Left lobe of liver (tissue), 2 donors: ENCODE results near the gene ENTPD5. TPM values are rescaled to one million over a fixed set of nuclear protein-coding genes. Genes with fewer than 3 reads are reported as not detected.

Experiments used
- ATAC-seq: fragments of 200-7000 bp; cut with Tn5 transposase; one replicate; pipeline ENCODE4 v1.9.1; 2020; ENCODE audit warnings: mild to moderate bottlenecking, moderate library complexity
- DNase-seq: peaks from one replicate; pipeline ENCODE4 v3.0.0-alpha.2; 2020; ENCODE audit warnings: low spot score
- total RNA-seq: library from RNA; stranded (reverse); gene quantifications from one replicate; pipeline ENCODE4 v1.2.1, GENCODE V29; 2021
- donor health status: DM: no; HTN: no; CAD: no; lungs with moderate emphysema.
- donor health status: DM: no; HTN: yes; CAD: no.

ENTPD5 gene, protein sequence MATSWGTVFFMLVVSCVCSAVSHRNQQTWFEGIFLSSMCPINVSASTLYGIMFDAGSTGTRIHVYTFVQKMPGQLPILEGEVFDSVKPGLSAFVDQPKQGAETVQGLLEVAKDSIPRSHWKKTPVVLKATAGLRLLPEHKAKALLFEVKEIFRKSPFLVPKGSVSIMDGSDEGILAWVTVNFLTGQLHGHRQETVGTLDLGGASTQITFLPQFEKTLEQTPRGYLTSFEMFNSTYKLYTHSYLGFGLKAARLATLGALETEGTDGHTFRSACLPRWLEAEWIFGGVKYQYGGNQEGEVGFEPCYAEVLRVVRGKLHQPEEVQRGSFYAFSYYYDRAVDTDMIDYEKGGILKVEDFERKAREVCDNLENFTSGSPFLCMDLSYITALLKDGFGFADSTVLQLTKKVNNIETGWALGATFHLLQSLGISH
- 173 TPM for total RNA-seq

DNA sequence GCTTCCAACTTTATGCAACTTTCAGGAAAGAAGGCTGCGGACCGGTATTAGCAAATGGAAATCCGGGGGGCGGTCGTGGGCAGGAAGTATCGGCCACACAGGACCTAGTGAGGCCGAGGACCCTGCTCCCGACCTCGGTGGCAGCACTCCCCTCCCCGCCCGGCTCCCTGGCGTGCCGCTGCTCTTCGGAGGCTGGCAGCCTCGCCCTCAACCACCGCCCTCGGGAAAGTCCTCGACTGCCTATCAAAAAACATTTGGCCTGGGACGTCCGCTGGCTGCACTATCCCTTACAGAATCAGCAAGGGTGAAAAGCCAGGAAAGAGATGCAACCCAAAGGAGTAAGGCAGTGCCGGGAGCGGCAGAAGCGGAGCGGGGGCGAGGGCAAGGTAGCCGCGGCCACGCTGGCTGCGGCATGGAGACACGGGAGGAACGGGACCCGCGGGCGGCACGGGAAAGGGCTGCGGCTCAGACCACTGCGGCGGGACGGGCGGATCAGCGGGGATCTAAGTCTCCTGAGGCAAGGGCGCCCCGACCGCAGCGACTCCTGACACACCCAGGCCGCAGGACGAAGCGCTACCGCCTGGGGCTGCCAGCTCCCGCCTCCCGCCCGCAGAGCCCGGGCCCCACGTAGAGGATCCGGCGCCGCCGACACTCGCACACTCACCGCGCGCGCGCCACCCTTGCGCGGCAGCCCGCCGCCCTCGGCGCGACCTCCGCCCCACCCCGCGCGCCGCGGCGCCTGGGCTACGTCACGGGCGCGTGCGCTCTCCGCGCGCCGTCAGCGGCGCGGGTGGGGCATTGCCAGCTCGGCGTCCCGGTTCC, at the start of gene ENTPD5, which contains the start of gene BBOF1:
Gene ENTPD5, minus strand, starts transcription at position 703 of the 822 bp plus-strand sequence. CDS start 31,186 bp downstream, outside the sequence.
Gene BBOF1, plus strand, starts transcription at position 764 of the 822 bp plus-strand sequence. CDS start 130 bp downstream, outside the sequence.
- ATAC-seq (peak; percentile 94), DNase-seq (peak; percentile 91)

DNA sequence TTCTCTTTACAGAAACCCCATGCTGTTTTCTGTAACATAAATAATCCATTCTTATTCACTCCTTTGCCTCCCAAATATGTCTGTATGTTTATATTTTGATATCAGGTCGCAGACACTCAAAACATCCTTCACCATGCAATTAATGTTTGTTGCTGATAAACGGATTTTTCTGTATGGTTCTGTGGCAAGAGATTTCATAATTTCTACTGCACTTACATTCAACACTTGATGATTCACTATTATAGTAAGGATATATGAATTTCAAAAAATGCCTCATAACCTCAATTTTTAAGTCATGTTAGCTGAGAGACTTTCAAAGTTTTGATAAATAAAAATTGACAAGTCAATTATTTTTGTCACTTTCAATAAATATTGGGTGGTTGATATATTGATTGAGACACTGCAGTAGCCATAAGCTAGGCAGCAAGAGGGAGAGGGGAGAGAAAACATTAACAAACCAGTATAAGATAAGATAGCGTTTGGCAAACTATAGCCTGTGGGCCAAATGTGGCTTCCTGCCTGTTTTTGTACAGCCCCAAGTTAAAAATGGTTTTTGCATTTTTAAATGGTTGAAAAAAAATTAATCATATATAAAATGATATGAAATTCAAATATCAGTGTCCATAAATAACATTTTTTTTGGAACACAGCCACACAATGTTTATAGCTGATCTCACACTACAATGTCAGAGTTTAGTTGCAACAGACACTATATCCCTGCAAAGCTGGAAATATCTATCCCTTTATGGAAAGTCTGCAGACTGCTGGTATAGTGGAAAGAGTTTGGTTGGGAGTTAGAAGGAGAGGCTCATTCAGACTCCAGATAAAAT, 46.9 kb upstream of the ENTPD5 start:
- no peak for DNase-seq
- ATAC-seq = no peak

DNA sequence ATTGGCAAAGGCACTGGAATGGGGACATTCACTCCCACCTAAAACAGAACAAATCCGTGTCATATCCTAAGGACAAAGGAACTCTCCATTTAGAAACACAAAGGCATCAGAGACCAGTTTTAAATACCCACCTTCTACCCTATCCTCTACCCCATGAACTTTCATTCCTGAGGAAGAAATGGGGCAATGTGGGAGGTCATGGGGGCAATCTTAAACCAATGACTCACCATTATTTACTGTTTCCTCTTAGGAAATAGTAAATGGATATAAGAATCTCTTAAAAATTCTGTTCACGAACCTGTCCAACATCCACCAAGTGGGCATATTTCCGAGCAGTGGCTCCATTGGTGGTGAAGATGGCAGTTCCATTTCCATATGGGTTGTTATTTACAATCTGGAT, 45.8 kb upstream of the ENTPD5 start:
- DNase-seq (no peak), ATAC-seq (no peak)

DNA sequence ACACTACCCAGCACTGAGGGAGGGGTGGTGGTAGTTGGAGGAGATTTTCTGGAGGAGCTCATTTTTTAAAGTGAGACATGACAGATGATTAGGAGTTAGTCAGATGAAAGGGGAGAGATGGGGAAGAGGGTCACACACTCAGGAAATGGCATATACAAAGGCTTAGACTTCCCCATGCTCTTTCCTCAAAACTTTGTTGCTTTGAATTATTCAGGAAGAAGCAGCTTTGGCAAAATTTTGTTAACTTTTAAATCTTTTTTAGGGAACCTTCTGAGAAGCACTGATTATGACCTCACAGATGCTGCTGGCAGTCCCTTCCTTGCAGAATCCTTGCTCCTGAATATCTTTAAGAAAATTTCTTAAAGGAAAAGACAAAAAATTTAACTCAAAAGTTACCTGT, 45.3 kb upstream of the ENTPD5 start:
- no peak for ATAC-seq

DNA sequence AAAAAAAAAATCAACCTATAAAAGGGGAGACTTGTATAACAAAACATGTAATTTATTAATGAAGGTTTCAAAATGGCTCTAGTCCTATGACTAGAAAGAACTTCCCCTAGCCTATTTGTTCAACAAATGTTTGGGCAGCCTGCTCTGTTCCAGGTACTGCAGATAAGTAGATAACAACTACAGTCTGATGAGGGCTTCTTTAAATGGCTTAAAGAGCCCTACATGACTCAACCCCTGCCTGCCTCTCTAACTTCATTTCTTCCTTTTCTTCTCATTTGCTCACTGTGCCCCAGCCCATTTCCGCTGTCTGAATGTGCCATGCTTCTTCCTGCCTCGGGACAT, 43.7 kb upstream of the ENTPD5 start:
- DNase-seq (no peak), ATAC-seq (peak; percentile 85)

More for the DNA sequence above, 45.3 kb upstream of the ENTPD5 start:
- DNase-seq = no peak

DNA sequence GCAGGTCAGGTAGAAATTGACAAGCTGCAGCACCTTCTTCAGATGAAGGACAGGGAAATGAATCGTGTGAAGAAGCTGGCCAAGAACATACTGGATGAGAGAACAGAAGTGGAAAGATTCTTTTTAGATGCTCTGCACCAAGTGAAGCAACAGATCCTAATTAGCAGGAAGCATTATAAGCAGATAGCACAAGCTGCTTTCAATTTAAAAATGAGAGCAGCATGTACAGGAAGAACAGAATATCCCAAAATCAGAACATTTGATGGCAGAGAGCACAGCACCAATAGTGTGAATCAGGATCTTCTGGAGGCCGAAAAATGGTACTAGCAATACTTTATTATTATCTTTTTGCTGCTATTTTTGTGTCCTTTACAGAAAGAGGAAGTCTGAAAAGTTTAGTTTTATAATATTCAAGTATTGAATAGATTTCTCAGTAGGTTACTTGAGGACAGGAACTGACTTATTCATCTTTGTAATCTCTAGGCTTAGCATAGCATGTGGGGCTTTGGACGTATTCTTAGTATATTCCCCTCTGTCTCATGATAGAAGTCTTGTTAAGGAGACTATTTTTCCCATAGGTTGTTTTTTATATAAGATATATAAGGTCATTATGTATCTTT, 30.9 kb upstream of the ENTPD5 start:
- DNase-seq (no peak), ATAC-seq (no peak)

DNA sequence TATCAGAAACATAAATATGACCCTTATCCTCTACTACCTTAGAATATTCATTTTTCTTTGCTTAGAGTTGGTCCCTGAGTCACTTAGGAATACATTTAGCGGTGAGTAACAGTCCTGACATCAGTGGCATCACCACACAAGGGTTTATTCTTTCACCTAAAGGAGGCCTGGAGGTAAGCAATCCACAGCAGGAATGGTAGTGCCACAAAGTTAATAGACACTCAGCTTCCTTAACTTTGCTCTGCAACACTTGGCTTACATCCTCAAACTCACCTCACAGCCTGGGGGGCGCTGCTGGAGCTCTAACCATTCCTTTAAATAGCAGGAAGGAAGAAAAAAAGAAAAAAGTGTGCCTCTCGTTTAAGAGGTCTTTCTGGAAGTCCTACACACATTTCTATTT, 29.2 kb upstream of the ENTPD5 start:
- DNase-seq = no peak
- ATAC-seq = no peak

DNA sequence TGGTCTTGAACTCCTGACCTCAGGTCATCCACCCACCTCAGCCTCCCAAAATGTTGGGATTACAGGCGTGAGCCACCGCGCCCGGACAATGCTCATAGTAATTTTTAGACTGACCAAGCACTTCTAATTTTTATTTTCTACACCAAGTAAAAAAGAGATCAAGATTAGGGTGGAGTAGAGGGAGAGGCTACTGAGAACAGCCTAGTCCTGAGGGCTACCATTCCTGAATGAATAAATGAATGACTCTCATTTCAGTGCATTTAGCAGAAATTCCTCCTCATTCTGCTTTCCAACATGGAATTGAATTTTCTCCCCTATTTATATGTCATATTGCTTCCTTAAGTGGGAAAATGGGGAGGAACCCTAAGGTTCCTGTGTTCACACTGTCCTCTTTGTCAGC, 26.4 kb upstream of the ENTPD5 start:
- ATAC-seq (no peak), DNase-seq (no peak)

DNA sequence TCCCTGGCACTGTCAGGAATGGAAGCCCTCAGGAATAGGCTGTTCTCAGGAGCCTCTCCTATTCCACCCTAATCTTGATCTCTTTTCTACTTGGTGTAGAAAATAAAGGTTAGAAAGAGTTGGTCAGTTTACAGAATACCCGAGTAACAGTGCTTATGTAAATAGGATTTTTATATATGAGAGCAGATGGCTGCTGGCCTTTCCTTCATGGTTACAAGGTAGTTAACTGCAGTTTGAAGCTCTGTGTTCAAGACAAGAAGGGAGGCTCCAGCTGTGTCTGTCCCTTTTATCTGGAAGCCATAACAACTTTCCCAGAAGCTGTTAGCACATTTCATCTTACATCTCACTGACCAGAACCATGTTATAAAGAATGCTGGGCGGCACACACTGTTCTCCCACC, 23.2 kb upstream of the ENTPD5 start:
- DNase-seq = no peak
- no peak for ATAC-seq

DNA sequence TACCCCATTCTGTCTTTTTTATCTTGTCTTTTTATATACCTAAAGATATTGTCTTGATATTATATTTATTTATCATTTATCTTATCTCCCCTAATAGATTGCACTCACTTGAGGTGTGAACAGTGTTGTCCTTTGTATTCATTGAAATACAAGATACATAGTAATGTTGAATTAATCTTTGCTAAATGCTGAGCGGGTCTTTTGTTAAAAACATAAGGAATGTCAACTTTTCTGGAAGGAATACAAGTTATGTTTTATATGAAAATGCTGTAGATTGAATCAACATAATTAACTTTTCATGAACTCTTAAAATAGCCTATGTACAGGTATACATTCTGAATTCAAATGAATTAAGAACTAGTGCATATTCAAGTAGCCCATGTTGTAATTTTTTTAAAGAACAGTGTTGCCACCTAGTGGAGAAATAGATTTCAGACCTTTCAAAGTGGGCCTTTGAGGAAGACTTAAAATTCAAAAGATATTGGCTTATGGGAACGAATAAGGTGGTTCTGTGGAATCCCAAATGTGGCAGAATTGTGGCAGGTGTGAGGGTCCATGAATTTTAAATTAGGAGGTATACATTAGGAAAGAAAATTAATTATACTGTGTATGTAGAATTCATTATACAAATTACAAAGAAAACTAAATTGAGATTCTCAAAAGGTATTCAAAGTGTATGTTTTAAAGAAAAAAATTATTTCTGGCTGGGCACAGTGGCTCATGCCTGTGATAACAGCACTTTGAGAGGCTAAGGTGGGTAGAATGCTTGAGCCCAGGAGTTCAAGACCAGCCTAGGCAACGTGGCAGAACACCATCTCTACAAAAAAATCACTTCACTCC, 19.2 kb upstream of the ENTPD5 start:
- DNase-seq (no peak), ATAC-seq (peak; percentile 88)

DNA sequence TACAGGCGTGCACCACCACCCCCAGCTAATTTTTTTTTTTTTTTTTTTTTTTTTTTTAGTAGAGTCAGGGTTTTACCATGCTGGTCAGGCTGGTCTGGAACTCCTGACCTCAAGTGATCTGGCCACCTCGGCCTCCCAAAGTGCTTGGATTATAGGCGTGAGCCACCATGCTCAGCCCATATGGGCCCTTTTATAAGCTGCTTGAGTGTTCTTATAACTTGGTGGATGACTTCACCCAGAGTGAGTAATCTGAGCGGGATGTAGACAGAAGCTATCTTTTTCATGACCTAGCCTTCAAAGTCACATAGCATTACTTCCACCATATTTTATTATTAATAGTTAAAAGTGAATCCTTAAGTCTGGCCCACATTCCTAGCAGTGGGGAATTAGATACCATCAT, 16.5 kb upstream of the ENTPD5 start:
- ATAC-seq = no peak
- no peak for DNase-seq

DNA sequence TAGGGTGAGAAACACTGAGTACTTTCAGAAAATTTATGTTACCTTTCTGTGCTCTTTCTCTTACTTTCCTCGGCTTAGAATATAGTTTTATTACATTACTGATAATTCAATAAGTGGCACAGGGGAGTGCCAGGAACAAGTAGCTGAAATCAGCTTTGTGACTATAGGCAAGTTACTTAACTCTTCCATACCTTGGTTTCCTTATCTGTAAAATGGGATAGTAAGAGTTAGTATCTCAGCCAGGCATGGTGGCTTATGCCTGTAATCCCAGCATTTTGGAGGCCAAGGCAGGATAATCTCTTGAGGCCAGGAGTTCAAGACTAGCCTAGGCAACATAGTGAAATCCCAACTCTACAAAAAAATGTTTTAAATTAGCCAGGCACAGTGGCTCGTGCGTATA, 15.5 kb upstream of the ENTPD5 start:
- DNase-seq (no peak), ATAC-seq (no peak)

DNA sequence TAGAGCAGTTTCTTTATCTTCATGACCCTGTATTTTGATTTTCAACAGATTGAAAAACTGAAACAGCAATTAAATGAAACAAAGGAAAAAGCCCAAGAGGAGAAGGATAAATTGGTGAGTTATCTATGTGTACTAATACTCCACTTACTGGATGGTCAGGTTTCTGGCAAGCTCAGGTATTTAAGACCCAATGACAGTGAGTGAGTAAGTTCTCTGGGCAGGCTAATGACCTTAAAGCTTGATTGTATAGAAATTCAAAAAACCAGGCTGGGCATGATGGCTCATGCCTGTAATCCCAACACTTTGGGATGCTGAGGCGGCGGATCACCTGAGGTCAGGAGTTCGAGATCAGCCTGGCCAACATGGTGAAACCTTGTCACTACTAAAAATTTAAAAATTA, 10.0 kb upstream of the ENTPD5 start:
- DNase-seq = no peak
- no peak for ATAC-seq

DNA sequence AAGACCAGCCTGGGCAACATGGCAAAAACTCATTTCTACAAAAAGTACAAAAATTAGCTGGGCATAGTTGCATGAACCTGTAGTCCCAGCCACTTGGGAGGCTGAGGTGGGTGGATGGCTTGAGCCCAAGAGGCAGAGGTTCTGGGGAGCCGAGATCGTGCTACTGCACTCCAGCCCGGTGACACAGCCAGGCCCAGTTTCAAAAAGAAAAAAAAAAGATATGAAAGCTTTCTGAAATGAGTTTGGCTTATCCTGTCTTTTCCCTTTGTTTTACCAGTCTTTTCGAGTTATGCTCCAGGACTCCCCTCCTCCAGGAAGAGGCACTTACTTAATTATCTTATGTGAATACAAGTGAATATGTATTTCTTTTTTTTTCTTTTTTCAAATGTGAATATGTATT, 3.3 kb upstream of the ENTPD5 start:
- DNase-seq = no peak
- no peak for ATAC-seq

DNA sequence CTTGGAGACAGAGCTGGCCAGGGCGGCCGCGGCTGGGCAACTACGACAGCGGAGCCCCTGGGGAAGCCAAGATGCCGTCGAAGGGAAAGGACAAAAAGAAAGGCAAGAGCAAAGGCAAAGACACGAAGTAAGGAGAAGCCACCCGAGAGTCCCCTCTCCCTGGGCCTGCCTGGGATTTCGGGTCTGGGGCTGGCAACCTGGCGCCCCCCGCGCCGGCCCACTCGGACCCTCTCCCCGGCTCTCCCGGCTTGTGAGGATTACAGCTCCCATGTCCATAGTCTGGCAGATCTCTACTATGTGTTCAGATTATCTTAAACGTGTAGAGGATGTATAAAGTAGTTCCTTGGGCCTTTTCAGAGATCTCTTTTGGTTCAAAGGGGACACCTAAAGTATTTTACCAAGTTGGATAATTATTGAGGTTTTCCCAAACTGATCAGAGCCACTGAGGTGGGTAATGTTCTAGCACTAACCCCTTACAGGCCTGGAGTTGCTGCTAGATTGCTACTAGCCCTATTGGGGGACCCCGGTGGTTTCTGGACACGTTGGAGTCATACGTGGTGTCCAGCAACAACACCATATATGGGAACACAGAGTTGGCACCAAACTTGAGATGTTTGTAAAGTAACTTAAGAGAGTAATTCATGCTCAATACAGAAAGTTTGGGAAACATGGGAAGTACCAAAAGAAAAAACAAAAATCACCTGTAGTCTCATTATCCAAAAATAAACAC, 485 bp upstream of the ENTPD5 start:
- no peak for ATAC-seq
- no peak for DNase-seq

DNA sequence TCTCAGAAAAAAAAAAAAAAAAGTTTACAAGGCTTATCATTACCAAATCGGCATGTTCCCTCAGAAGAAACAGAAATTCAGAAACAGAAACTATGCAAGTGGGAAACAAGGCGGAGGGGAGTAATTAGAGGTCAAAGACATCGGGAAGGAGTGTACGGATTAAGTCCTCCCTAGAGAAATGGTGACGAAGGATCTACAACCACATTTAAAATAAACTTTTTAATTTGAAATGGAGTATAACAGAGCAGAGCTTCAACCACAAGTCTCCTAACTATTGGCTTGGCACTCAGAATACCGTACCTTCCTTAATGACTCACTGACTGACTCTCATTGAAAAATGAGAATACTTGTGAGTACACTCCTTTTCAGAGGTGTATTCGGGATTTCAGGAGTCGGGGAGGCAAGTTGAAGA, 908 bp downstream of the ENTPD5 start:
- no peak for ATAC-seq
- DNase-seq = no peak

DNA sequence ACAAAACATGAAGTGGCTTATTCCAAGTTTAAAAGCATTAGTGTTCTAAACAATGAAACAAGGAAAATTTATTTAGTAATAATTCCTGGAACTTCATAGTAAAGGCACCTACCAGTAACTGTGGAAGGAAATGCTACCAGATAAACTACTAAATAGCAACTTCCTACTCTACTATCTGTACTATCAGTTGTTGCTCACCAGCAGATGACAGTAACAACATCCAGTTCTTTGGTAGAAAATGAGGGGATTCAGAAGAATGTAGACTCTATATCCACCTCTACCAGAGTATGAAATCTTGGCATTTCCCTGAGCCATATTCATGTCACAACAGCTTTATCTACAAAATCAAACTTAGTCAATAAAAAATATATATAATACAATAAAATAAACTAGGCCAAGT, 3.1 kb downstream of the ENTPD5 start:
- DNase-seq = no peak
- no peak for ATAC-seq

DNA sequence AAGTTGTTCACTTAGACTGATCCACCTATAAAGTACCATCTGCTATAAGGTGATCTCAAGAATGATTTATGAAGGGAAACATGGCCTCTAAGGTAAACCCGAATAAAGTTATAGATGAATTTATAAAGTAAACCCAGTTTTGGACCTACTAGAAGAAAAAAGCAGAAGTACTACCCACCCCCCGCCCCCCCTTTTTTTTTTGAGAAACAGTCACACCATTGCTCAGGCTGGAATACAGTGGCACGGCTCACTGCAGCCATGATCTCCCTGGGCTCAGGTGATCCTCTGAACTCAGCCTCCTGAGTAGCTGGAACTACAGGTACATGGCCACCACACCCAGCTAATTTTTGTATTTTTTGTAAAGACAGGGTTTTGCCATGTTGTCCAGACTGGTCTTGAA, 3.9 kb downstream of the ENTPD5 start:
- DNase-seq (no peak), ATAC-seq (no peak)

DNA sequence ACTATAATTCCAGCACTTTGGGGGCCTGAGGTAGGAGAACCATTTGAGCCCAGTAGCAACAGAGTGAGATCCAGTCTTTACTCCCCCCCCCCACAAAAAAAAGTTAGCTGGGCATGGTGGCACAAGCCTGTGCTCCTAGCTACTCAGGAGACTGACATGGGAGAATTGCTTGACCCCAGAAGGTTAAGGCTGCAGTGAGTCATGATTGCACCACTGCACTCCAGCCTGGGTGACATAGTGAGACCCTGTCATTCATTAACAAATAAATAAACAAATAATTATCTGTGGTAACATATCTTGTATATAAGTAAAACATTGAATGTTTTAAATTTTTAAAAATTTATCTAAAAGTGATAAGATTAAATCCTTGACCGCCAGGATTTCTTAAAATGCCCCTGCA, 4.8 kb downstream of the ENTPD5 start:
- ATAC-seq = peak; percentile 9
- no peak for DNase-seq
